ACC112 (cell line): ENCODE data around the gene DAGLA.

Experiments used
- H2AFZ ChIP-seq: fragments of 200-600 bp; sonication (generic); one replicate; pipeline ENCODE4 v1.6.0; 2017; ENCODE audit warnings: antibody characterized with exemption, low read length; ENCODE audit not compliant: unreplicated experiment
- H3K27ac ChIP-seq: fragments of 200-600 bp; sonication (generic); 2 replicates; pipeline ENCODE4 v1.5.1; 2014; ENCODE audit warnings: low read depth, mild to moderate bottlenecking, antibody characterized with exemption, low read length, moderate library complexity
- H3K27me3 ChIP-seq: fragments of 200-600 bp; sonication (generic); 2 replicates; pipeline ENCODE4 v1.6.1; 2014; ENCODE audit warnings: mild to moderate bottlenecking, antibody characterized with exemption, low read length, moderate library complexity, mixed read lengths; ENCODE audit not compliant: insufficient read depth
- H3K36me3 ChIP-seq: fragments of 200-600 bp; sonication (generic); 2 replicates; pipeline ENCODE4 v1.6.1; 2016; ENCODE audit warnings: mild to moderate bottlenecking, antibody characterized with exemption, low read length, moderate library complexity, mixed read lengths; ENCODE audit not compliant: insufficient read depth
- H3K4me1 ChIP-seq: fragments of 200-600 bp; sonication (generic); one replicate; pipeline ENCODE4 v1.6.1; 2016; ENCODE audit warnings: low read length, mixed read lengths; ENCODE audit not compliant: insufficient read depth, unreplicated experiment, control insufficient read depth
- H3K4me3 ChIP-seq: fragments of 200-600 bp; sonication (generic); 2 replicates; pipeline ENCODE4 v1.5.1; 2014; ENCODE audit warnings: mild to moderate bottlenecking, low read depth, low read length
- H3K79me2 ChIP-seq: fragments of 200-600 bp; sonication (generic); one replicate; pipeline ENCODE4 v1.6.0; 2016; ENCODE audit warnings: low read length; ENCODE audit not compliant: control insufficient read depth, unreplicated experiment, insufficient read depth

Gene DAGLA

DNA sequence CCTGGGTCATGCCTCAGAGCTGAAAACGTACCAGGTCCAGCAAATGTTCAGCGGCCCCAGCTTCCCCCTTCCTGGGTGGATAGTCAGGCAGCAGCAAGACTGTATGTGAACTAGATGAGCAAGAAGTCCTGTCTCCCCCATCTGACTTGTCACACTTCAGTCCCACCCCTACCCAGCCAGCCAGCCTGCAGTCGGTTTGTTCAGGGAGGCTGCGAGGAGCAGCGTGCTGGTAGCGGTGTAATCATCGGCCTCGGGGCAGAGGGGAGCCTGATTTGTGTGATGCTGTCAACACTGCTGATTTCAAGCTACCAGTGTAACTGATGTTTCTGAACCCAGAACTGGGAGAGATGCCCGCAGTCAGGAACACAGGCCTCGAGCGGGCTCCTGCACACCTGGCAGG is 102.7 kb downstream of the DAGLA start:
- Histone ChIP-seq H3K27ac (no peak overlapping the region), H3K36me3 (no peaks in the 10 kb centered on the region), H3K79me2 (no peaks in the 10 kb centered on the region), H3K4me1 (no peaks in the 10 kb centered on the region), H3K27me3 (no peaks in the 10 kb centered on the region), H2AFZ (no peak overlapping the region), H3K4me3 (no peak overlapping the region)

DNA sequence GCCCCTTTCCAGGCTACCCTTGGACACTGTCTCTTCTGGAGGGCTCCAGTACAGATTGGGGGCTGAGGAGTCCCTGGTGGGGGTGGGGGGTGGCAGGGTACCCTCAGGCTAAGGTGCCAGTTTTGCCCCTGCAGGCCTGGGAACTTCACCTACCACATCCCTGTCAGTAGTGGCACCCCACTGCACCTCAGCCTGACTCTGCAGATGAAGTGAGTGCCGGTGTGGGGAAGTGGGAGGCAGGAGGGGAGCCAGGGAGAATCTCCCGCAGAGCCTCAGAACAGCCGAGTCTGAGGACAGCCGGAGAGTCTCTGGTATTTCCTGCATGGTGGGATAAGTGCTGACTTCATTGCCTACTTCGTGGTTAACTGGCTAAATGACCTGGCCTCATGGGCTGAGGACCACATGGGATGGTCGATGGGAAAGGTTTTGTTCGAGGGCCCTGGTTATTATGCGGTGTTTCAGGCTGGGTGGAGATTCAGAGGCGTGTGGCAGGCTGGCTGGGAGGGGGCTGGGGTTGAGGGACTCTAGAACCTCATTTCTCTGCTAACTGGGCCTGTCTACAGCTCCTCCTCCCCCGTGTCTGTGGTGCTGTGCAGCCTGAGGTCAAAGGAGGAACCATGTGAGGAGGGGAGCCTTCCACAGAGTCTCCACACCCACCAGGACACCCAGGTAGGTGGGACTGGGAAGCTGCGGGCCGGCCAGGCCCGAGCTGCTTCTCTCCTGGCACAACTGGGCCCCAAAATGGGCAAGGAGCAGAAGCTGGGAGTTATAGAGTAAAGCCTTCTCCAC is 103.7 kb downstream of the DAGLA start:
- Histone ChIP-seq H3K27me3 (no peaks in the 10 kb centered on the region), H3K79me2 (no peaks in the 10 kb centered on the region), H3K36me3 (no peaks in the 10 kb centered on the region), H3K4me3 (no peak overlapping the region), H3K27ac (no peak overlapping the region), H3K4me1 (no peaks in the 10 kb centered on the region), H2AFZ (no peak overlapping the region)

DNA sequence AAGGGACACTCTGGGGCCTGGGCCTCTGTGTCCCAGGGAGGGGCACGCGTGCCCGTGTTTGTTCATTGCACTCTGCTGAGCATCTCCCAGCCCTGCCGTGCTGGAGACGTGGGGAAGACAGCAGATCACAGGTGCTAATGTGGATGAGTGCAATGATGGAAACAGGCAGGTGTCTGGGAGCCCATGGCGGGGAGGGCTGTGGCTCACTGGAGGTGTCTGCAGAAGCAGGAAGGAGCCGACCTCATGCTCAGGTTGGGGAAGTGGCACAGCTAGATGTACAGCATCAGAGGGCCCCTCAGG is 104.3 kb downstream of the DAGLA start:
- Histone ChIP-seq H3K4me1 (no peaks in the 10 kb centered on the region), H3K36me3 (peaks cover 4% of the 10 kb centered on the region; the same call in 1 of the 2 replicates), H2AFZ (no peak overlapping the region), H3K4me3 (no peak overlapping the region), H3K79me2 (no peaks in the 10 kb centered on the region), H3K27ac (no peak overlapping the region), H3K27me3 (no peaks in the 10 kb centered on the region)

DNA sequence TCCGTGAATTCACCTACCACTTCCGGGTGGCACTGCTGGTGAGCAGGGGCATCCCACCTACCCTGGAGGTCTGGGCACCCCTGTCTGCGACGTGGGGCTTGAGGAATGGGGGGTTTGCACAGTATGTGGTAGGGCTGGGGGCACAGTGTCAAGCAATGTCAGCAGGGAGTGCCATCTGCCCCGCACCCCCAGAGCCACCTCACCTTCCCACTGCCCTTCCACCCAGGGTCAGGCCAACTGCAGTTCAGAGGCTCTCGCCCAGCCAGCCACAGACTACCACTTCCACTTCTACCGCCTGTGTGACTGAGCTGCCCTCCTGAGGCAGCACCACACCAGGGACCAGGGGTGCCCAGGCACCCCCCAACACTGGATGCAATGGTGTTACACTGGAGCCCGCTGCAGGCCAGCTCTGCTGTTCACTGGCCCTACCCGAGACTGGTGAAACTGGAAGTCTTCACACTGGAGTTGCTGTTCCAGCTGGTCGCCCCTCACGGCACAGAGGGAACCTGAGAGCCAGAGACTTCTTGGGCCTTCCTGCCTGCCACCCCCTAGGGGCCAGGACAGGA is 105.7 kb downstream of the DAGLA start:
- peaks cover 6% of the 10 kb centered on the region; the same call in 1 of the 2 replicates for H3K36me3 ChIP-seq

DNA sequence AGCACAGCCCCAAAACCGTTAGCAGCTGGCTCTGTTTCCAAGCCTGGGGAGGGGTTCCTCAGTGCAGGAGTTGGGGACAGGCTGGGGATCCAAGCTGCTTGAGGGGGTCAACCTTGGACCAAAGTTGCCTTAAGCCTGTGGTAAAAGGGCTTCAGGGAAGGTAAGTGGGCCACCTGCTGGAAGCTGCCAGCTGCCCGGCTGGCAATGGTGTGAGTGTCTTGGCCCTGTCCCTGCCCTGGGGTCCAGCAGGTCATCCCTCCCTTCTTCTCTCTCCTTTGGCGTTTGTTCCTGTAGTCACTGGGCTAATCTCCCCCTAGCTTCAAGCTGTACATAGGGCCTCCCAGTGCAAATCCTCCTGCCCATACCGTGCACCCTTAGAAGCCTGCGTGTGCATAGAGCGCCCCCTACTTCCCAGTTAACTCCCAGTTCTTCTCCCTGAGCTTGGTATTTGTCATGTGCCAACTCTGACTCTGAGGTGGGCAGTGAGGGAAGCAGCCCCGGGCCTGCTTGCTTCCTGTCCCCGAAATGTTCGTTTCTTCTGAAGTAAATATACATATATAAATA is 107.8 kb downstream of the DAGLA start:
- Histone ChIP-seq H3K4me1 (no peaks in the 10 kb centered on the region), H3K27ac (no peak overlapping the region), H3K4me3 (no peak overlapping the region), H2AFZ (no peak overlapping the region), H3K27me3 (no peaks in the 10 kb centered on the region), H3K79me2 (peaks cover 20% of the 10 kb centered on the region), H3K36me3 (peaks cover 6% of the 10 kb centered on the region; the same call in 1 of the 2 replicates)

More for the DNA sequence above, 105.7 kb downstream of the DAGLA start:
- Histone ChIP-seq H2AFZ (no peak overlapping the region), H3K4me3 (no peak overlapping the region), H3K79me2 (peaks cover 8% of the 10 kb centered on the region), H3K4me1 (no peaks in the 10 kb centered on the region), H3K27ac (no peak overlapping the region), H3K27me3 (no peaks in the 10 kb centered on the region)

DNA sequence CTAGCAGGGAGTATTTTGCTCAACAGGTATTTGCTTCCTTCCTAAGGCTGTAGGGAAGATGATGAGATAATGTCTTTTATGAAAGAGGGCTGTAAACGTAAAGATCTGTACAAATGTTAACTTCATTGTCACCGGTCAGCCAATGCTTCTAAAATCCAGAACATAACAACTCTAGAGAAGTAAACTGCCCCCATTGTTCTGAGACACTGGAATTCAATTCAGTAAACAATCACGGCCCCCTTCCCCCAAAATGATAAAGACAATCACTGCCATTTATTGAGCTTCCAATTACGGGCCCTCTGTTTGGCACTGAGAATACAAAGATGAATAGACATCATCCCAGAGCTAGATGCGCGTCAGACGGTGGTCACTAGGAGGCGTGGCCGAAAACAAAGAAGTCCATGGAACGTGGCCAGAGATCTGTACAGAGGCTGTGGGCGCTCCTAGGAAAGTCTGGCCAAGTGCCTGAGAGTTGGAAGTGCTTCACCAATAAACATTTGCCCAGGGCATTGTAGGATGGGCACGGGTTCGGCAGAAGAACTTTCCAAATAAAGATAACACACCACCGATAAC is 111.6 kb downstream of the DAGLA start:
- Histone ChIP-seq H3K27ac (peak overlapping the region; percentile 91), H3K36me3 (peaks cover 6% of the 10 kb centered on the region; the same call in 1 of the 2 replicates), H2AFZ (peak overlapping the region; percentile 48), H3K4me1 (peaks cover 7% of the 10 kb centered on the region), H3K4me3 (peak overlapping the region; percentile 89), H3K79me2 (peaks cover 56% of the 10 kb centered on the region), H3K27me3 (no peaks in the 10 kb centered on the region)

DNA sequence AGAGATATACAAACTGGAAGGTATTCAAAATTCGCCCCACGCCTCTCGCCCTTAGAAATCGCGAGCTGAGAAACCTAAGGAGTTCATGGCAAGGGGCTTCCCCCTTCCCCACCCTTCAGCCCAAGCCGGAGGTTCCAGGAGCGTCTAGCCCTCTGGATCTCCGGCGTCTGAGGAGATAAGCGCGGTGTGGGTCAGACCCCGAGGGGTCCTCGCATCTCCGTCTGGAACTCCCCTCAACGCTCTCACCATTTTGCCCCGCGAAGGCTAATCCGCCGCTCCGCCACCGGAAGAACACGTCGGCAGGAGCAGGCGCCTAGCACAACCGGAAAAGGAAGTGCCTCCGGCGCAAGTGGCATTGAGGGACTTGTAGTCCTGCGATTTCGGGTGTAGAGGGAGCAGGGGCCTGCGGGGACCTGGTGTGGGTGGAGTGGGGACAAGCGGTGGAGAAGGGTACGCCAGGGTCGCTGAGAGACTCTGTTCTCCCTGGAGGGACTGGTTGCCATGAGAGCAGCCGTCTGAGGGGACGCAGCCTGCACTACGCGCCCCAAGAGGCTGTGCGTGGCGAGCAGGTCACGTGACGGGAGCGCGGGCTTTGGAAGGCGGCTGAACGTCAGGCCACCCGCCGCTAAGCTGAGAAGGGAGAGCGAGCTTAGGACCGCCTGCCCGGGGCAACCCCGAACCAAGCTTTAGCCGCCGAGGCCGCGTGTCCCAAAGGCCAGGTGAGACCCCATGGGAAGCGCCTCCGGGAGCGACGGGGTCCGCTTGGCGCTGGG is 112.3 kb downstream of the DAGLA start, which contains the start of the genes FEN1 and TMEM258:
FEN1 (plus strand) TSS at position 602 of the 773 bp plus-strand sequence. CDS start 2,451 bp downstream, outside the sequence.
TMEM258 (minus strand) TSS at position 290 of the 773 bp plus-strand sequence; CDS start at position 249, 41 bp downstream.
- H3K27me3 ChIP-seq = no peaks in the 10 kb centered on the region
- peaks cover 7% of the 10 kb centered on the region for H3K4me1 ChIP-seq
- peaks cover 6% of the 10 kb centered on the region; the same call in 1 of the 2 replicates for H3K36me3 ChIP-seq
- H3K27ac ChIP-seq = peak within 1 kb of the TSS; percentile 91
- H3K79me2 ChIP-seq = peaks cover 62% of the 10 kb centered on the region
- peak within 1 kb of the TSS; percentile 89 for H3K4me3 ChIP-seq
- peak within 1 kb of the TSS; percentile 71 for H2AFZ ChIP-seq

DNA sequence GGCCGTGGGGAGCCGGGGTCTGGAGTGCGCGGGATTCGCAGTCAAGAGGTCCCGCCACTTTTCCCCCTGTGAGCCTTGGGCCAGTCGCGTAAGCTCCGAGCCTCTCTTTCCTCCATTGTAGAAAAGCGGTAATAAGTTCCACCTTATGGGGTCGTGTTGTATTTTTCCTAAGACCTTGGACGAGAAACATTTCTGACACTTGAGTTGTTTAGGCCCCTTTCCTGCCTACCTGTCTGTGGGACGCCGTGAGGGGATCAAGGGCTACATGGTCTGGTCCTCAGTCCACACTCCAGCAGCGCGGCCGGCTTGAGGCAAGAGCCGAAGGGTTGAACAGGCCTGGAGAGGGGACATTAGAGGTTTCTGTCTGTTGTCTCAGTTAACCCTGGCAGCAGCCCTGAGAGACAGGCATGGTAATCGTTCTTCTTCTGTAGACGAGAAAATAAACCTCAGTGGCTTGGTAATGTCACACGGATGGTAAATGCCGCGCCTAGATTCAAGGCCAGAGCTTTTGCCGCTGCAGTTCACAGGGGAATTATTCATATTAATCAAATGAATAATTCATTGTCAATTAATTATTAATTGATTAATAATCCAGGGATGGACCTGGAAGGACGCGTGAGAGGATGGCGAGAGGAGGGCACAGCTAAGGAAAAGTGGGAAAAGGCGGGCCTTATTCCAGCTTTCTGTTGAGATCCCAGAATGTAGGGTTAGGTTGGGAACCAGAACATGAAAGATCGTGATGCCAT is 113.1 kb downstream of the DAGLA start:
- Histone ChIP-seq H3K79me2 (peaks cover 66% of the 10 kb centered on the region), H3K4me3 (peak overlapping the region; percentile 89), H3K4me1 (peaks cover 7% of the 10 kb centered on the region), H3K36me3 (peaks cover 6% of the 10 kb centered on the region; the same call in 1 of the 2 replicates), H2AFZ (peak overlapping the region; percentile 71), H3K27ac (peak overlapping the region; percentile 91), H3K27me3 (no peaks in the 10 kb centered on the region)

DNA sequence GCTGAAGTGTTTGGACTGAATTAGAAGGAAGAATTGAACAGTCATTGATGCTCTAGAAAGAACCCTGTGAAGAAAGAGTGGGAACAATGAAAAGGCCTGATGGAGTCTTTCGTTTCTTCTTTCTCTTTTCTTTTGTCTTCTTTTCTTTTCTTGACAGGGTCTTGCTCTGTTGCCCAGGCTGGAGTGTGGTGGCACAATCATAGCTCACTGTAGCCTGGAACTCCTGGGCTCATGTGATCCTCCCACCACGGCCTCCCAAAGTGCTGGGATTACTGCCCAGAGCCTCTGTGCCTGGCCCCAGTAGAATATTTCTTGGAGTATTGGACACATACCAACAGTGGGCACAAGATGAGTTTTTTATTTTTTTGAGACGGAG is 113.6 kb downstream of the DAGLA start:
- peak overlapping the region; percentile 89 for H3K4me3 ChIP-seq
- H3K27ac ChIP-seq = peak overlapping the region; percentile 91
- no peak overlapping the region for H2AFZ ChIP-seq
- H3K36me3 ChIP-seq = peaks cover 6% of the 10 kb centered on the region; the same call in 1 of the 2 replicates
- H3K4me1 ChIP-seq = peaks cover 7% of the 10 kb centered on the region
- no peaks in the 10 kb centered on the region for H3K27me3 ChIP-seq
- peaks cover 71% of the 10 kb centered on the region for H3K79me2 ChIP-seq
